ENCODE results near the gene PSMB11. TPM values are rescaled to one million over a fixed set of nuclear protein-coding genes. Genes with fewer than 3 reads are reported as not detected.

PSMB11 gene
- total RNA-seq, 6 experiments from 2014 or later = 0.12 TPM; not detected in 5

DNA sequence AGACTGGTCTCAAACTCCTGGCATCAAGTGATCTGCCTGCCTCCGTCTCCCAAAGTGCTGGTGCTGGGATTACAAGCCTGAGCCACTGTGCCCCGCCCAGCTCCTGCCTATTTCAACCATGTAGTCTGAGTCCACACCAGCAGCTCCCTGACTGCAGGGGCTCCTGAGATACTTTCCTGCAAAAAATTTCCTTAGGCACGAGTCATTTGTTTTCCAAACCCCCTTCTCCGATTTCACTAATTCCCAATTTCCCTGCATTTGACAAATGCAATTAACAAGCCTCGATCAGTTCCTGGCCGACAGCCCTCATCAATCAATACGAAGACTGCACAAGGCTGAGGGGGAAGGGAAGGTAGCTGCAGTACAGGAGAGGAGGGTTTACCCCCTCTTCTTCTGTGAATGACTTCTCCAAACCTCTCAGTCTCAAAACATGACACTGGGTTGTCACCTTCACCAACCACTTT lies 17.4 kb upstream of the PSMB11 start:
- no peaks in the 10 kb centered on the region for H3K9me3 Mint-ChIP-seq
- no peak for DNase-seq
- no peak overlapping the region for H3K4me3 Mint-ChIP-seq
- TF ChIP-seq, protein P1, sequence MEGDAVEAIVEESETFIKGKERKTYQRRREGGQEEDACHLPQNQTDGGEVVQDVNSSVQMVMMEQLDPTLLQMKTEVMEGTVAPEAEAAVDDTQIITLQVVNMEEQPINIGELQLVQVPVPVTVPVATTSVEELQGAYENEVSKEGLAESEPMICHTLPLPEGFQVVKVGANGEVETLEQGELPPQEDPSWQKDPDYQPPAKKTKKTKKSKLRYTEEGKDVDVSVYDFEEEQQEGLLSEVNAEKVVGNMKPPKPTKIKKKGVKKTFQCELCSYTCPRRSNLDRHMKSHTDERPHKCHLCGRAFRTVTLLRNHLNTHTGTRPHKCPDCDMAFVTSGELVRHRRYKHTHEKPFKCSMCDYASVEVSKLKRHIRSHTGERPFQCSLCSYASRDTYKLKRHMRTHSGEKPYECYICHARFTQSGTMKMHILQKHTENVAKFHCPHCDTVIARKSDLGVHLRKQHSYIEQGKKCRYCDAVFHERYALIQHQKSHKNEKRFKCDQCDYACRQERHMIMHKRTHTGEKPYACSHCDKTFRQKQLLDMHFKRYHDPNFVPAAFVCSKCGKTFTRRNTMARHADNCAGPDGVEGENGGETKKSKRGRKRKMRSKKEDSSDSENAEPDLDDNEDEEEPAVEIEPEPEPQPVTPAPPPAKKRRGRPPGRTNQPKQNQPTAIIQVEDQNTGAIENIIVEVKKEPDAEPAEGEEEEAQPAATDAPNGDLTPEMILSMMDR (IDR thresholded peaks at IDR 0.05) = no peak
- H3K36me3 Mint-ChIP-seq (ENCODE audit: low read depth) = peaks cover 37% of the 10 kb centered on the region
- H3K27me3 Mint-ChIP-seq (ENCODE audit: insufficient read depth) = no peaks in the 10 kb centered on the region; the same call in 1 of the 2 replicates
- H3K4me1 Mint-ChIP-seq (ENCODE audit: low read depth) = peaks cover 29% of the 10 kb centered on the region
- H3K27ac Mint-ChIP-seq = peak overlapping the region; percentile 16; the same call in 1 of the 2 replicates

DNA sequence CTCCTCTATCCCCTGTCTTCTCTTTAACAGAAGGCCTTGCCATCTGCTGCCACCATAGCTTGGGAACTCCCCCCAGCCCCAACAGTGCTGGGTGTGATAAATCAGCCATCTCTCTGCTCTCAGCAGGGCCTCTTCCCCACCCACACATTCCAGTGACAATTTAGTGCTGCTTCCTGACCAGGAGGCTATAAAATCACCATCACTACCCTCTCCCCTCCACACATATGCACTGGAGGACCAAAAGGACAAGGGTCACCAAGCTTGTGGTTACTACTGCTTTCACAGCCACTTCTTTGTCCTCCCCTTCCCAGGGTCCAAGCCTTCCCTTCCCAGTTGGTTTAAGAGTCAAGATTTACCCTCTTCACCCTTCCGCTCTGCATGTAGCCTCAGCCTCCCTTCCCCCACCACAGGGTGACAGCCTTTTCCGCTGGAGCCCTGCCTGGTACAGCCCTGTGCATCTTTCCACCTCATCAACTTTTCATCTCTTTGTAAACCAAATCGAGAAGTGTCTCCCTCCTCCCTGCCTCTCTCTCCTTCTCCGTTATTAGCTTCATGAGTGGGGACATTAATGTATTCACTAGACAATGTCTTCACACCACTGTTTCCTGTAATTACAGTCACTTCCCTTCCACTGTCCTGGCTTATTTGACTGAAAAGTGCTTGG lies 16.7 kb upstream of the PSMB11 start:
- DNase-seq = no peak
- no peaks in the 10 kb centered on the region; the same call in 1 of the 2 replicates for H3K27me3 Mint-ChIP-seq (ENCODE audit: insufficient read depth)
- H3K4me3 Mint-ChIP-seq = no peak overlapping the region
- H3K4me1 Mint-ChIP-seq (ENCODE audit: low read depth) = peaks cover 29% of the 10 kb centered on the region
- H3K27ac Mint-ChIP-seq = peak overlapping the region; percentile 23; the same call in 1 of the 2 replicates
- TF ChIP-seq, protein P1 (IDR thresholded peaks at IDR 0.05) = no peak
- no peaks in the 10 kb centered on the region for H3K9me3 Mint-ChIP-seq
- H3K36me3 Mint-ChIP-seq (ENCODE audit: low read depth) = peaks cover 37% of the 10 kb centered on the region

DNA sequence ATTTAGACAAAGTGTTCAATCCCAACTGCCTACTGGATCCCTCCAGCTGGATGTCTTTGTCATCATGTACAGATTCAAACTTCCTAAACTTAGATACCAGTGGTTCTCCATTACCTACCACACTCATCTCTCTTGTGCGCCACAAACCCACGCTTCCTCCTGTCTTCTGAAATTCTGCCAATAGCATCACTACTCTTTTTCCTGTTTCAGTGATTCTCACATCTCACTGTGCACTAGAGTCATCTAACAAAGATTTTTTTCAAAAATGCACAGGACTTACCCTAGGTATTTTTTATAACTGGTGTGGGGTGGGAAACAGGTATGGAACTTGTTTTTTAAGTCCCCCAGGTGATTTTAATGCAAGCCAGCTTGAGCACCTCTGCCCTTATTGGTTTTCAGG lies 13.2 kb upstream of the PSMB11 start:
- Mint-ChIP-seq H3K4me1 (ENCODE audit: low read depth) (peaks cover 43% of the 10 kb centered on the region), H3K9me3 (no peaks in the 10 kb centered on the region), H3K27me3 (ENCODE audit: insufficient read depth) (no peaks in the 10 kb centered on the region; the same call in 1 of the 2 replicates), H3K4me3 (no peak overlapping the region), H3K27ac (no peak overlapping the region), H3K36me3 (ENCODE audit: low read depth) (peaks cover 56% of the 10 kb centered on the region)
- TF ChIP-seq, protein P1 (IDR thresholded peaks at IDR 0.05) = no peak
- DNase-seq = no peak

DNA sequence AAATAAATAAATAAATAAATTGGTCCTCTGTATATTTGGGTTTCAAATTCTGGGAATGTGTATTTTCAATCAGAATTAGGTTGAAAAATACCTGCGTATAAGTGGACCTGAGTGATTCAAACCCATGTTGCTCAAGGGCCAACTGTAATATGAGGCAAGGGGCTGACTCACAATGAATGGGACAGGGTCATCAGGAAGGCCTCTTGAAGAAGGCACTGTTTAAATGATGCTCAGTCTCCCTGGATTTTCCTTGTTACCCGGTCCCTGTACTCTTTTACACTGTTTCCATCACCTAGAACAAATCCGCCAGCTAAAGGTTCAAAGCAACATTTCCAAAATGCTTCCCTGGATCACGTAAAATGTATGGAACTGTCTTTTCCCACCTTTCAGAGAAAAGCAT lies 11.1 kb upstream of the PSMB11 start:
- Mint-ChIP-seq H3K36me3 (ENCODE audit: low read depth) (peaks cover 51% of the 10 kb centered on the region), H3K9me3 (peaks cover 3% of the 10 kb centered on the region; the same call in 1 of the 2 replicates), H3K4me3 (no peak overlapping the region), H3K4me1 (ENCODE audit: low read depth) (peaks cover 42% of the 10 kb centered on the region), H3K27me3 (ENCODE audit: insufficient read depth) (no peaks in the 10 kb centered on the region), H3K27ac (no peak overlapping the region)
- TF ChIP-seq, protein P1 (IDR thresholded peaks at IDR 0.05) = no peak
- no peak for DNase-seq

DNA sequence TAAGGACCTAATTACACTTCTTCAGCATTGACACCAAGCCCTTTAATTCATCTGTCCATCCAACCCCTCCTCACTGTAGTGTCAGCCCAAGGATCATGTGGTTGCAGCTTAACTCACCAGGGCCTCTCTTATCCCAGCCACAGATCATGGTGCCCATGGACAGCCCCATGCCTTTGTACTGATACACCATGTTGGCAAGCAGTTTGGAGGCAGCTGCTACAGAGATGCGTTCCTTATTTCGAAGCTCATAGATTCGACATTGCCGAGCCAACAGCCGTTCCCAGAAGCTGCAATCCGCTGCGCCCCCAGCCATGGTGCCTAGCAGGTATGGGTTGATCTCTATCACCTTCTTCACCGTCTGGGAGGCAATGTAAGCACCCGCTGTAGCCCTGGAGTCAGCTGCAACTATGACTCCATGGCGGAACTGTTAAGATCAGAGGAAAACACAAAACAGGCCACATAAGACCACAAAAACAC lies 8.7 kb upstream of the PSMB11 start:
- Mint-ChIP-seq H3K27me3 (ENCODE audit: insufficient read depth) (no peaks in the 10 kb centered on the region), H3K4me3 (peak overlapping the region; percentile 89), H3K9me3 (peaks cover 3% of the 10 kb centered on the region; the same call in 1 of the 2 replicates), H3K4me1 (ENCODE audit: low read depth) (peaks cover 39% of the 10 kb centered on the region), H3K36me3 (ENCODE audit: low read depth) (peaks cover 38% of the 10 kb centered on the region), H3K27ac (peak overlapping the region; percentile 99; the same call in 1 of the 2 replicates)
- TF ChIP-seq, protein P1 (IDR thresholded peaks at IDR 0.05) = no peak
- DNase-seq = no peak
